ENCODE data around the gene UPK2. TPM values are rescaled to one million over a fixed set of nuclear protein-coding genes. Genes with fewer than 3 reads are reported as not detected.
A peak's percentile ranks its signal among the peaks of the same experiment; 100 is the strongest.
"Not testable (repeated sequence)": the region's sequence is repeated elsewhere in the genome, so short reads cannot be mapped to it uniquely, and the experiment has no call there.

Gene UPK2
- total RNA-seq, 1 donor from 2014 or later, result 240 TPM

DNA sequence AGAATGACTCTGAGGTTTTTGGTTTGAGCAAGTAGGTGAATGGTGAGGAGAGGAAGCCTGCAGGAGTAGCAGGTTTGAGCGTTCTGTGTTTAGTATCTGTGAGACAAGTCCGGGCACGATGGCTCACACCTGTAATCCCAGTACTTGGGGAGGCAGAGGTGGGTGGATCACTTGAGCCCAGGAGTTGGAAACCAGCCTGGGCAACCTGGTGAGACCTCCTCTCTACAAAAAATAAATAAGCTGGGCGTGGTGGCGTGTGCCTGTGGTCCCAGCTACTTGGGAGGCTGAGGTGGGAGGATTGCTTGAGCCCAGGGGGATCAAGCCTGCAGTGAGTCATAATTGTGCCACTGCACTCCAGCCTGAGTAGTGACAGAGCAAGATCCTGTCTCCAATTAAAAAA, 32.2 kb downstream of the UPK2 start:
- peak; percentile 74 for DNase-seq (ENCODE audit: low spot score)

DNA sequence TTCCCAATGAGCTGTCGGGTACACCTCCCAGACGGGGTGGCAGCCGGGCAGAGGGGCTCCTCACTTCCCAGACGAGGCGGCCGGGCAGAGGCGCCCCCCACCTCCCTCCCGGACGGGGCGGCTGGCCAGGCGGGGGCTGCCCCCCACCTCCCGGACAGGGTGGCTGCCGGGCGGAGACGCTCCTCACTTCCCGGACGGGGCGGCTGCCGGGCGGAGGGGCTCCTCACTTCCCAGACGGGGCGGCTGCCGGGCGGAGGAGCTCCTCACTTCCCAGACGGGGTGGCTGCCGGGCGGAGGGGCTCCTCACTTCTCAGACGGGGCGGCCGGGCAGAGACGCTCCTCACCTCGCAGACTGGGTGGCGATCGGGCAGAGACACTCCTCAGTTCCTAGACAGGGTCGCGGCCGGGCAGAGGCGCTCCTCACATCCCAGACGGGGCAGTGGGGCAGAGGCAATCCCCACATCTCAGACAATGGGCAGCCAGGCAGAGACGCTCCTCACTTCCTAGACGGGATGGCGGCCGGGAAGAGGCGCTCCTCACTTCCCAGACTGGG, 35.5 kb downstream of the UPK2 start:
- not testable (repeated sequence) for DNase-seq (ENCODE audit: low spot score)

DNA sequence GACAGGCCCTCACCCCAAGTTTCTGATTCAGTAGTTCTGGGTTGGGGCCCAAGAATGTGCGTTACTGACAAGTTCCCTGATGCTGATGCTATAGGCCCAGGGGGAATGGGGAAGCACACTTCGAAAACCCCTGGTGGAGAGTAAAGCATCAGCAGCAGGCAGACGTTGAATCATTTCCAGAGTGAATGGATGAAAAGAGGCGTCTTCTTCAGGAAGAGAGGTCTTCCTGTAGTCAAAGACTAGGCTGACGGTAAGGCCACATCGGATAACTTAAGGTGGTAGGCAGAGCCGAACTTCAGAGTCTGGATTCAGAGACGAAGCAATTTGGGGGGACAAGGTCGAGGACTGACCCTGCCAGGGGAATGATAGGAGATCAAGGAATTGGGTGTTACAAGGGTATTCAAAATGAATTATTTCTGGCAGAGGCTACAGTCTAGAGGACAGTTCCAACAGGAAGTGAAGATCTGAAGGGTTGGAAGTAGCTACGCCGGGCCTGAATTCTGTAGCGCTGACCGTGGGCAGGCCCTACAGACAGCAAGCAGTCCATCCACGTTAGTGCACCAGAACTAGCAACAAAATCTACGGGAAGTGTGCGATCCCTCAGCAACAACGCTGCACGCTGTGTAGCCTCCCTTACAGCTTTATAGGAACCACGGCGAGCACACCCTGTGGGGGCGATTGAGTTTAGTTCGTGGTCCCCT, 41.0 kb downstream of the UPK2 start:
- DNase-seq (ENCODE audit: low spot score), result no peak

DNA sequence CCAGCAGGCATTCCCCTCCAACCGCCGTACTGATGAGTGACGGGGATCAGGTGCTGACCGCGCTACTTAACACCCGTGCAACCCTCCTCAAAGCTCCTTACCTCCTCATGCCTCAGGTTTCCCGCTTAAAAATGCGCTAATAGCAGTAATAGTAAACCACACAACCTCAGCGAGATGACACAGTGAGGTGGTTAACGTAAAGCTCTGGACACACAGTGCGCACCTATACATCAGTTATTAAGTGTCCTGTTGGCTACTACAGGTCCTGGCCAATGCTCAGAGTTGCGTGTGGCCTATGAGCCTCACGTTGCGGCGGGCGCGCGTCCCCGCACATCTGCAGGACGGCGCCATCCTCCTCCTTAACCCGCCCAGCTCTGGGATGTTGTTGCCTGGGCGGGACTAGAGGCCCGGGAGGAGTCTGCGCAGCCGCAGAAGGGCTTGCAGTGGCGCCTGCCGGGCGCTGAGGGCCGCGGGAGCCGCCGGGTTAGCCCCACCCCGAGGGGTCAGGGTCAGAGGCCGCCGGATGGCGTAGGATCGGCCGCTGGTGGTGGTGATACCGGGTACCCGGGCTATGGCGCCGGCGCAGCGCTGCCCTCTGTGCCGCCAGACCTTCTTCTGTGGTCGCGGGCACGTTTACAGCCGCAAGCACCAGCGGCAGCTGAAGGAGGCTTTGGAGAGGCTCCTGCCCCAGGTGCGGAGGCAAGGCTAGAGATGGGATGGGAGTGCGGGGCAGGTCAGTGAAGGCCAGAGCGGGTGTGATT, 41.7 kb downstream of the UPK2 start, which contains the start of gene CENATAC:
TSS of gene CENATAC (plus strand) at position 512 of the 761 bp plus-strand sequence. CDS start at position 572, 60 bp downstream.
- DNase-seq (ENCODE audit: low spot score), result peak; percentile 95

DNA sequence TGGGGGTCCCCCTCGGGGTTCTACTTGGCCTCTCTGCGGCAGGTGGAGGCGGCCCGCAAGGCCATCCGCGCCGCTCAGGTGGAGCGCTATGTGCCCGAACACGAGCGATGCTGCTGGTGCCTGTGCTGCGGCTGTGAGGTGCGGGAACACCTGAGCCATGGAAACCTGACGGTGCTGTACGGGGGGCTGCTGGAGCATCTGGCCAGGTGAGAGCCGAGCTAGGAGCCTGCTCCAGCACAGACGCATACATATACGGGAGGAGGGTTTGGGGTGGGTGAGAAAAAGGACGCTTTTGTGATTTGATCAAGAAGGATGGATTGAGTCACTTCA, 42.3 kb downstream of the UPK2 start:
- DNase-seq (ENCODE audit: low spot score), result no peak

DNA sequence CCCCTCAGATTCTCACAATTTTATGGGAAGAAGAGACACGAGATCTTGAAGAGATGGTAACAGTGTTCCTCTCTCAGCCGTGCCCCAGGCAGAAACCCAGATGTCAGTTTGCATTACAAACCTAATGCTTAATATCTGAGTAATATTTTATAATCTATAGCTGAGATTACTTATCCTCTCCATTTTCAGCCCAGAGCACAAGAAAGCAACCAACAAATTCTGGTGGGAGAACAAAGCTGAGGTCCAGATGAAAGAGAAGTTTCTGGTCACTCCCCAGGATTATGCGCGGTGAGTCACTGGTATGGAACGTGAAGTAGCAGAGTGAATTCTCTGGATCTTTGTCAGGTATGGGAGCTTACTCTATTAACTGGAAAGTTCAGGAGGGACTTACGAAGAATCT, 42.7 kb downstream of the UPK2 start:
- DNase-seq (ENCODE audit: low spot score), result no peak

GRCh38 chr11:119000906-119001305, 44.8 kb downstream of the UPK2 start:
- no peak for DNase-seq (ENCODE audit: low spot score)

GRCh38 chr11:119006656-119007055, 50.6 kb downstream of the UPK2 start:
- DNase-seq (ENCODE audit: low spot score), result no peak

Other genes starting within 250 kb of the UPK2 start
- 174 TPM for gene DDX6, start 165.1 kb upstream of the UPK2 start, total RNA-seq
- gene CXCR5, start 72.4 kb upstream of the UPK2 start, total RNA-seq, result not detected
- 87.8 TPM for gene BCL9L, start 30.4 kb upstream of the UPK2 start, total RNA-seq
- not detected for gene FOXR1, start 15.5 kb downstream of the UPK2 start, total RNA-seq
- gene CENATAC, start 41.8 kb downstream of the UPK2 start, total RNA-seq, result 51.6 TPM
- 1,353 TPM for gene RPS25, start 62.0 kb downstream of the UPK2 start, total RNA-seq
- 72.4 TPM for gene TRAPPC4, start 62.5 kb downstream of the UPK2 start, total RNA-seq
- 16.9 TPM for gene SLC37A4, start 74.6 kb downstream of the UPK2 start, total RNA-seq
- gene HYOU1, start 100.9 kb downstream of the UPK2 start, total RNA-seq, result 162 TPM
- gene VPS11, start 111.5 kb downstream of the UPK2 start, total RNA-seq, result 38.6 TPM
- 26.4 TPM for gene HMBS, start 128.6 kb downstream of the UPK2 start, total RNA-seq
- gene DPAGT1, start 145.6 kb downstream of the UPK2 start, total RNA-seq, result 45.4 TPM
- gene C2CD2L, start 151.0 kb downstream of the UPK2 start, total RNA-seq, result 10.1 TPM
- 28.8 TPM for gene HINFP, start 165.3 kb downstream of the UPK2 start, total RNA-seq
- 0.42 TPM for gene ABCG4, start 192.8 kb downstream of the UPK2 start, total RNA-seq
- 31.5 TPM for gene NLRX1, start 212.4 kb downstream of the UPK2 start, total RNA-seq
- 1.7 TPM for gene NHERF4, start 229.2 kb downstream of the UPK2 start, total RNA-seq

All from ureter (tissue), 1 donor.